ENCODE data around the gene SLC51A. TPM values are rescaled to one million over a fixed set of nuclear protein-coding genes. Genes with fewer than 3 reads are reported as not detected.
"Not testable (repeated sequence)": the region's sequence is repeated elsewhere in the genome, so short reads cannot be mapped to it uniquely, and the experiment has no call there.

SLC51A gene
- total and polyA plus RNA-seq, 2 donors (not counting 1 experiment from before 2014, with no cell fraction given): not detected

DNA sequence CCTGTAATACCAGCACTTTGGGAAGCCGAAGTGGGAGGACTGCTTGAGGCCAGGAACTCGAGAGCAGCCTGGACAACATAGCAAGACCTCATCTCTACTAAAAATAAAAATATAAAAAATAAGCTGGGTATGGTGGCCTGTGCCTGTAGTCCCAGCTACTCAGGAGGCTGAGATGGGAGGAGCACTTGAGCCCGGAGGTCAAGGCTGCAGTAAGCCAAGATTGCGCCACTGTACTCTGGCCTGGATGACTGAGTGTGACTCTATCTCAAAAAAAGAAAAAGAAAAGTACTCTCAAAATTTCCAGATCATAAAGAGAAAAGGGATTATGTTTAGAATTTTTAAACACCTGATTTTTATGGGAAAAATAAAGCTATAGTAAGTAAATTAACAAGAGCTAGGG lies 24.1 kb downstream of the SLC51A start:
- Mint-ChIP-seq H3K27me3 (no peaks in the 10 kb centered on the region), H3K4me1 (no peaks in the 10 kb centered on the region), H3K4me3 (no peak overlapping the region), H3K27ac (no peak overlapping the region), H3K9me3 (ENCODE audit: insufficient read depth) (no peaks in the 10 kb centered on the region)
- Histone ChIP-seq H3K4me2 (replicated peaks; ENCODE audit: low read depth, low read length, poor library complexity, severe bottlenecking) (no peak overlapping the region), H4K20me1 (ENCODE audit: control insufficient read depth, insufficient read depth, low read length, poor library complexity, severe bottlenecking) (no peaks in the 10 kb centered on the region), H3K27ac (ENCODE audit: low read length in 2 of 2) (no peak overlapping the region), H2AFZ (ENCODE audit: insufficient read depth, low read depth, low read length, poor library complexity, severe bottlenecking) (no peak overlapping the region), H3K9me3 (ENCODE audit: control extremely low read depth in 1 of 3, control insufficient read depth in 2 of 3, insufficient read depth in 1 of 3, low read length in 2 of 3) (no peaks in the 10 kb centered on the region), H3K27me3 (replicated peaks in 1 of 4; ENCODE audit: control extremely low read depth in 1 of 4, control insufficient read depth in 3 of 4, insufficient read depth in 4 of 4, low read length in 3 of 4) (no peaks in the 10 kb centered on the region), H3K36me3 (replicated peaks in 1 of 2; ENCODE audit: control extremely low read depth in 1 of 2, control insufficient read depth in 1 of 2, extremely low read depth in 1 of 2, insufficient read depth in 2 of 2, low read length in 1 of 2) (peaks cover 0 to 50% of the 10 kb centered on the region in 2 experiments), H3K4me3 (ENCODE audit: control extremely low read depth in 1 of 5, extremely low read depth in 1 of 5, insufficient read depth in 1 of 5, low read depth in 2 of 5, low read length in 4 of 5) (no peak overlapping the region), H3K79me2 (ENCODE audit: control insufficient read depth, insufficient read depth, low read length) (no peaks in the 10 kb centered on the region), H3K9ac (ENCODE audit: low read length) (no peak overlapping the region), H3K4me1 (ENCODE audit: control insufficient read depth in 2 of 2, insufficient read depth in 2 of 2, low read length in 2 of 2) (no peaks in the 10 kb centered on the region)
- CTCF ChIA-PET: interaction anchor here (0.7 kb wide), 1 partner anchor 173 kb away, joined by 3 read pairs; no protein-coding TSS in a partner anchor
- WGBS (ENCODE audit: insufficient coverage): no CpG with 5 or more reads among the region's 4 CpGs
- POLR2A ChIA-PET: no interaction called here
- intact Hi-C loops (cut with micrococcal nuclease): no loop called here
- TF ChIP-seq CTCF (IDR thresholded peaks at IDR 0.05) (no peak), EZH2 (IDR thresholded peaks at IDR 0.05; ENCODE audit: borderline replicate concordance, insufficient read depth, low read depth, low read length, poor library complexity, severe bottlenecking) (no peak)
- DNase-seq: no peak
- ATAC-seq (ENCODE audit: low read depth): no peak

GRCh38 chr3:196241704-196242103 lies 25.4 kb downstream of the SLC51A start:
- ATAC-seq (ENCODE audit: low read depth) (no peak), DNase-seq (no peak)
- H3K9me3 Mint-ChIP-seq (ENCODE audit: insufficient read depth): no peaks in the 10 kb centered on the region
- Histone ChIP-seq H3K9me3 (ENCODE audit: control extremely low read depth in 1 of 3, control insufficient read depth in 2 of 3, insufficient read depth in 1 of 3, low read length in 2 of 3) (no peaks in the 10 kb centered on the region), H3K27me3 (replicated peaks in 1 of 4; ENCODE audit: control extremely low read depth in 1 of 4, control insufficient read depth in 3 of 4, insufficient read depth in 4 of 4, low read length in 3 of 4) (no peaks in the 10 kb centered on the region), H3K4me3 (ENCODE audit: control extremely low read depth in 1 of 5, extremely low read depth in 1 of 5, insufficient read depth in 1 of 5, low read depth in 2 of 5, low read length in 4 of 5) (no peak overlapping the region), H3K79me2 (ENCODE audit: control insufficient read depth, insufficient read depth, low read length) (no peaks in the 10 kb centered on the region), H2AFZ (ENCODE audit: insufficient read depth, low read depth, low read length, poor library complexity, severe bottlenecking) (no peak overlapping the region), H3K4me1 (ENCODE audit: control insufficient read depth in 2 of 2, insufficient read depth in 2 of 2, low read length in 2 of 2) (no peaks in the 10 kb centered on the region), H4K20me1 (ENCODE audit: control insufficient read depth, insufficient read depth, low read length, poor library complexity, severe bottlenecking) (no peaks in the 10 kb centered on the region), H3K9ac (ENCODE audit: low read length) (no peak overlapping the region), H3K4me2 (replicated peaks; ENCODE audit: low read depth, low read length, poor library complexity, severe bottlenecking) (no peak overlapping the region), H3K36me3 (replicated peaks in 1 of 2; ENCODE audit: control extremely low read depth in 1 of 2, control insufficient read depth in 1 of 2, extremely low read depth in 1 of 2, insufficient read depth in 2 of 2, low read length in 1 of 2) (peaks cover 0 to 60% of the 10 kb centered on the region in 2 experiments), H3K27ac (ENCODE audit: low read length in 2 of 2) (no peak overlapping the region)
- TF ChIP-seq CTCF (IDR thresholded peaks at IDR 0.05) (no peak), EZH2 (IDR thresholded peaks at IDR 0.05; ENCODE audit: borderline replicate concordance, insufficient read depth, low read depth, low read length, poor library complexity, severe bottlenecking) (no peak)
- ChIA-PET CTCF (no interaction called here), POLR2A (no interaction called here)
- H3K27ac Mint-ChIP-seq: no peak overlapping the region
- intact Hi-C loops (cut with micrococcal nuclease): no loop called here
- H3K4me1 Mint-ChIP-seq: no peaks in the 10 kb centered on the region
- H3K4me3 Mint-ChIP-seq: no peak overlapping the region
- 100% methylated on average over 4 of the region's 8 CpGs for WGBS (ENCODE audit: insufficient coverage)
- no peaks in the 10 kb centered on the region for H3K27me3 Mint-ChIP-seq

DNA sequence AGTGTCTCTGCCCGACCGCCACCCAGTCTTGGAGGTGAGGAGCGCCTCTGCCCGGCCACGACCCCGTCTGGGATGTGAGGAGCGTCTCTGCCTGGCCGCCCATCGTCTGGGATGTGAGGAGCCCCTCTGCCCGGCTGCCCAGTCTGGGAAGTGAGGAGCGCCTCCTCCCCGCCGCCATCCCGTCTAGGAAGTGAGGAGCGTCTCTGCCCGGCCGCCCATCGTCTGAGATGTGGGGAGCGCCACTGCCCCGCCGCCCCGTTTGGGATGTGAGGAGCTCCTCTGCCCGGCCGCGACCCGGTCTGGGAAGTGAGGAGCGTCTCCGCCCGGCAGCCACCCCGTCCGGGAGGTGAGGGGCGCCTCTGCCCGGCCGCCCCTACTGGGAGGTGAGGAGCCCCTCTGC lies 27.8 kb downstream of the SLC51A start:
- H3K4me1 Mint-ChIP-seq; H3K9me3 ChIP-seq (ENCODE audit: control extremely low read depth in 1 of 3, control insufficient read depth in 2 of 3, insufficient read depth in 1 of 3, low read length in 2 of 3); H3K9me3 Mint-ChIP-seq (ENCODE audit: insufficient read depth); H3K79me2 ChIP-seq (ENCODE audit: control insufficient read depth, insufficient read depth, low read length); H4K20me1 ChIP-seq (ENCODE audit: control insufficient read depth, insufficient read depth, low read length, poor library complexity, severe bottlenecking); H3K4me2 ChIP-seq (replicated peaks; ENCODE audit: low read depth, low read length, poor library complexity, severe bottlenecking); H3K27me3 Mint-ChIP-seq; H2AFZ ChIP-seq (ENCODE audit: insufficient read depth, low read depth, low read length, poor library complexity, severe bottlenecking); DNase-seq; H3K9ac ChIP-seq (ENCODE audit: low read length); H3K27ac Mint-ChIP-seq; ATAC-seq (ENCODE audit: low read depth); H3K4me3 Mint-ChIP-seq; H3K4me3 ChIP-seq (ENCODE audit: control extremely low read depth in 1 of 5, extremely low read depth in 1 of 5, insufficient read depth in 1 of 5, low read depth in 2 of 5, low read length in 4 of 5); POLR2A ChIA-PET; H3K27me3 ChIP-seq (replicated peaks in 1 of 4; ENCODE audit: control extremely low read depth in 1 of 4, control insufficient read depth in 3 of 4, insufficient read depth in 4 of 4, low read length in 3 of 4); H3K27ac ChIP-seq (ENCODE audit: low read length in 2 of 2); H3K4me1 ChIP-seq (ENCODE audit: control insufficient read depth in 2 of 2, insufficient read depth in 2 of 2, low read length in 2 of 2); CTCF ChIA-PET; intact Hi-C loops (cut with micrococcal nuclease): not testable (repeated sequence)
- WGBS (ENCODE audit: insufficient coverage): 99% methylated on average over 21 of the region's 34 CpGs
- peaks cover 0 to 53% of the 10 kb centered on the region in 2 experiments for H3K36me3 ChIP-seq (replicated peaks in 1 of 2; ENCODE audit: control extremely low read depth in 1 of 2, control insufficient read depth in 1 of 2, extremely low read depth in 1 of 2, insufficient read depth in 2 of 2, low read length in 1 of 2)

All from B cell (primary cell).